KMS-11 (cell line): ENCODE data around the gene DDB1.

Experiments
- H2AFZ ChIP-seq: fragments of 200-600 bp; sonication (generic); 2 replicates; pipeline ENCODE4 v1.6.1; 2016; ENCODE audit warnings: antibody characterized with exemption, mixed run types, low read depth
- H3K27ac ChIP-seq: fragments of 200-600 bp; sonication (generic); 2 replicates; pipeline ENCODE4 v1.6.1; 2016; ENCODE audit warnings: mild to moderate bottlenecking, mixed run types
- H3K27me3 ChIP-seq: fragments of 200-600 bp; sonication (generic); 2 replicates; pipeline ENCODE4 v1.6.1; 2017; ENCODE audit warnings: mild to moderate bottlenecking, low read depth, mixed run types, moderate library complexity; ENCODE audit not compliant: insufficient read depth
- H3K36me3 ChIP-seq: fragments of 200-600 bp; sonication (generic); 2 replicates; pipeline ENCODE4 v1.6.1; 2017; ENCODE audit warnings: mild to moderate bottlenecking, mixed run types; ENCODE audit not compliant: insufficient read depth
- H3K4me1 ChIP-seq: fragments of 200-600 bp; sonication (generic); 2 replicates; pipeline ENCODE4 v1.6.1; 2016; ENCODE audit warnings: mild to moderate bottlenecking, low read depth, mixed run types; ENCODE audit not compliant: poor library complexity, severe bottlenecking
- H3K4me2 ChIP-seq: fragments of 200-600 bp; sonication (generic); 2 replicates; pipeline ENCODE4 v1.7.0; 2016; ENCODE audit warnings: mild to moderate bottlenecking, mixed run types
- H3K4me3 ChIP-seq: fragments of 200-600 bp; sonication (generic); IDR thresholded peaks from 2 replicates; pipeline ENCODE4 v1.6.1; 2017; ENCODE audit warnings: low read depth, low read length, mixed read lengths; ENCODE audit not compliant: insufficient read depth
- H3K79me2 ChIP-seq: fragments of 200-600 bp; sonication (generic); 2 replicates; pipeline ENCODE4 v1.6.1; 2016; ENCODE audit warnings: low read depth, mixed run types; ENCODE audit not compliant: insufficient read depth
- H3K9ac ChIP-seq: fragments of 200-600 bp; sonication (generic); 2 replicates; pipeline ENCODE4 v1.6.1; 2016; ENCODE audit warnings: mild to moderate bottlenecking, mixed run types
- H4K20me1 ChIP-seq: fragments of 200-600 bp; sonication (generic); 2 replicates; pipeline ENCODE4 v1.6.1; 2016; ENCODE audit warnings: mild to moderate bottlenecking, mixed run types; ENCODE audit not compliant: insufficient read depth
- CTCF ChIP-seq: fragments of 200-600 bp; sonication (generic); conservative IDR thresholded peaks from 2 replicates; pipeline ENCODE4 v1.6.1; 2017; ENCODE audit warnings: low read depth, mild to moderate bottlenecking, antibody characterized with exemption, low read length, moderate library complexity, mixed read lengths

Gene DDB1

GRCh38 chr11:61340979-61341378 is 8.1 kb upstream of the DDB1 start:
- TF ChIP-seq CTCF, result no peak
- H3K4me1 ChIP-seq, result peaks cover 13% of the 10 kb centered on the region
- H3K27me3 ChIP-seq, result no peaks in the 10 kb centered on the region
- no peak overlapping the region for H3K4me3 ChIP-seq
- H4K20me1 ChIP-seq, result no peaks in the 10 kb centered on the region
- H3K4me2 ChIP-seq, result no peak overlapping the region
- no peak overlapping the region for H3K27ac ChIP-seq
- H3K79me2 ChIP-seq, result no peaks in the 10 kb centered on the region
- H3K36me3 ChIP-seq, result no peaks in the 10 kb centered on the region
- H2AFZ ChIP-seq, result no peak overlapping the region
- H3K9ac ChIP-seq, result no peak overlapping the region

- Histone ChIP-seq H3K36me3 (no peaks in the 10 kb centered on the region), H3K27me3 (no peaks in the 10 kb centered on the region), H3K4me1 (peaks cover 27% of the 10 kb centered on the region), H3K27ac (no peak overlapping the region), H3K9ac (no peak overlapping the region), H4K20me1 (no peaks in the 10 kb centered on the region), H2AFZ (no peak overlapping the region), H3K79me2 (no peaks in the 10 kb centered on the region), H3K4me3 (no peak overlapping the region), H3K4me2 (no peak overlapping the region)
- no peak for TF ChIP-seq CTCF
Measured at GRCh38 chr11:61339490-61339878, 6.6 kb upstream of the DDB1 start.

- no peak overlapping the region for H3K4me2 ChIP-seq
- no peak overlapping the region for H3K4me3 ChIP-seq
- no peak for TF ChIP-seq CTCF
- H3K36me3 ChIP-seq, result no peaks in the 10 kb centered on the region
- H3K79me2 ChIP-seq, result 0 out of 2 replicates have a peak, but pooled peaks cover 2% of the 10 kb centered on the region
- no peaks in the 10 kb centered on the region for H3K27me3 ChIP-seq
- H2AFZ ChIP-seq, result no peak overlapping the region
- peaks cover 31% of the 10 kb centered on the region for H3K4me1 ChIP-seq
- no peak overlapping the region for H3K9ac ChIP-seq
- H3K27ac ChIP-seq, result no peak overlapping the region
- no peaks in the 10 kb centered on the region for H4K20me1 ChIP-seq
Measured at GRCh38 chr11:61338783-61339489, 6.0 kb upstream of the DDB1 start.

GRCh38 chr11:61337706-61338470 is 5.0 kb upstream of the DDB1 start:
- TF ChIP-seq CTCF, result no peak
- peaks cover 36% of the 10 kb centered on the region for H3K4me1 ChIP-seq

More at GRCh38 chr11:61337706-61338470, 5.0 kb upstream of the DDB1 start:
- H3K36me3 ChIP-seq, result no peaks in the 10 kb centered on the region
- peaks cover 9% of the 10 kb centered on the region; the same call in 1 of the 2 replicates for H3K79me2 ChIP-seq
- no peaks in the 10 kb centered on the region for H4K20me1 ChIP-seq
- H3K27me3 ChIP-seq, result no peaks in the 10 kb centered on the region
- H3K9ac ChIP-seq, result no peak overlapping the region
- no peak overlapping the region for H2AFZ ChIP-seq
- no peak overlapping the region for H3K4me3 ChIP-seq
- no peak overlapping the region for H3K27ac ChIP-seq
- no peak overlapping the region for H3K4me2 ChIP-seq
